Measurements from ENCODE around the gene NOP9.

NOP9 gene

DNA sequence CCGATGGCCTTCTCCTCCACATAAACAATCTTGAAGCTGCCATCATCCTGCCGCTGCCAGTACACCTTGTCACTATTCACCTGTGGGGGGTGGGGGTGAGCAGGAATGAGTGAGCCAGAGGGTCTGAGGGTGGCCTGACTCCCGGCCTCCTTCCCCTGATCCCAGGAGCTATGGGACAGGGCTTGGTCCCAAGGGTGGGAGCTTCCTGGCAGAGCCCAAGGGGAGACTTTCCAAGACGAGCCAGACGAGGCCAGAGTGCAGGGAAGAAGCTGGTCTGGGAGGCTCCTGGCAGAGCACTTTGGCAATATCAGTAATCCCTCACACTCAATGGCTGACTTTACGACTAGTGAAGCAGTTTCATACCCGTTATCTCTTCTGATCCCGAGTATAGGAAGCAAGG, 44.2 kb upstream of the NOP9 start:
- ATAC-seq = no peak
- no peak for TF ChIP-seq TCF4 (CRISPR knock-in tag; IDR thresholded peaks at IDR 0.05; ENCODE audit: borderline replicate concordance)

GRCh38 chr14:24255931-24256711, 43.5 kb upstream of the NOP9 start:
- no peak for ATAC-seq
- no peak for TF ChIP-seq ESRRG (CRISPR knock-in tag; IDR thresholded peaks at IDR 0.05)
- TF ChIP-seq ZNF8 (CRISPR knock-in tag; IDR thresholded peaks at IDR 0.05) = no peak
- no peak for TF ChIP-seq PATZ1 (CRISPR knock-in tag; IDR thresholded peaks at IDR 0.05; ENCODE audit: borderline replicate concordance)

GRCh38 chr14:24256960-24257359, 42.7 kb upstream of the NOP9 start:
- TF ChIP-seq CSRNP3 (CRISPR knock-in tag; IDR thresholded peaks at IDR 0.05) (no peak), POU6F1 (CRISPR knock-in tag; IDR thresholded peaks at IDR 0.05; ENCODE audit: borderline replicate concordance, low read depth) (no peak), TOX (CRISPR knock-in tag; IDR thresholded peaks at IDR 0.05; ENCODE audit: borderline replicate concordance) (no peak), ZFP3 (CRISPR knock-in tag; IDR thresholded peaks at IDR 0.05) (no peak), CSDC2 (CRISPR knock-in tag; IDR thresholded peaks at IDR 0.05) (no peak), ESRRG (CRISPR knock-in tag; IDR thresholded peaks at IDR 0.05) (no peak), TCF4 (CRISPR knock-in tag; IDR thresholded peaks at IDR 0.05; ENCODE audit: borderline replicate concordance) (no peak), BACH2 (CRISPR knock-in tag; IDR thresholded peaks at IDR 0.05; ENCODE audit: borderline replicate concordance) (no peak), PPARA (CRISPR knock-in tag; IDR thresholded peaks at IDR 0.05; ENCODE audit: borderline replicate concordance) (no peak)
- ATAC-seq = no peak

GRCh38 chr14:24258119-24258518, 41.5 kb upstream of the NOP9 start:
- no peak for ATAC-seq
- TF ChIP-seq TOX (CRISPR knock-in tag; IDR thresholded peaks at IDR 0.05; ENCODE audit: borderline replicate concordance) = no peak
- no peak for TF ChIP-seq TSHZ2 (CRISPR knock-in tag; IDR thresholded peaks at IDR 0.05)
- TF ChIP-seq OSR1 (CRISPR knock-in tag; IDR thresholded peaks at IDR 0.05) = no peak
- no peak for TF ChIP-seq ARNTL (CRISPR knock-in tag; IDR thresholded peaks at IDR 0.05; ENCODE audit: borderline replicate concordance, low read depth)
- TF ChIP-seq ZFP30 (CRISPR knock-in tag; IDR thresholded peaks at IDR 0.05) = no peak
- TF ChIP-seq CREB5 (CRISPR knock-in tag; IDR thresholded peaks at IDR 0.05; ENCODE audit: low read depth) = no peak
- no peak for TF ChIP-seq ZC3H10 (CRISPR knock-in tag; IDR thresholded peaks at IDR 0.05)
- TF ChIP-seq SNAI2 (CRISPR knock-in tag; IDR thresholded peaks at IDR 0.05) = no peak
- no peak for TF ChIP-seq CSDC2 (CRISPR knock-in tag; IDR thresholded peaks at IDR 0.05)
- TF ChIP-seq ISL1 (CRISPR knock-in tag; IDR thresholded peaks at IDR 0.05) = no peak

Measured in SK-N-SH treated with all-trans-retinoic acid at 6 μM for 48 hours (cell line).